ENCODE results near the gene NCAPD3.

The NCAPD3 gene

GRCh38 chr11:134155946-134156865 is 67.6 kb downstream of the NCAPD3 start:
- Histone ChIP-seq H3K4me1 (no peaks in the 10 kb centered on the region), H3K9me3 (no peaks in the 10 kb centered on the region), H3K36me3 (peaks cover 83% of the 10 kb centered on the region), H3K4me3 (ENCODE audit: low read depth, low read length) (no peak overlapping the region), H3K27me3 (no peaks in the 10 kb centered on the region)
- no peak for TF ChIP-seq CTCF (IDR thresholded peaks at IDR 0.05; ENCODE audit: low read depth, low read length)
- DNase-seq: no peak

- TF ChIP-seq CTCF (IDR thresholded peaks at IDR 0.05; ENCODE audit: low read depth, low read length): no peak
- H3K36me3 ChIP-seq: peaks cover 84% of the 10 kb centered on the region
These were observed 68.3 kb downstream of the NCAPD3 start for GRCh38 chr11:134155456-134155855.

GRCh38 chr11:134154441-134154840 is 69.3 kb downstream of the NCAPD3 start:
- DNase-seq: no peak
- Histone ChIP-seq H3K4me3 (ENCODE audit: low read depth, low read length) (no peak overlapping the region), H3K27me3 (no peaks in the 10 kb centered on the region), H3K36me3 (peaks cover 82% of the 10 kb centered on the region), H3K9me3 (no peaks in the 10 kb centered on the region), H3K4me1 (no peaks in the 10 kb centered on the region)
- no peak for TF ChIP-seq CTCF (IDR thresholded peaks at IDR 0.05; ENCODE audit: low read depth, low read length)

More at GRCh38 chr11:134155456-134155855, 68.3 kb downstream of the NCAPD3 start:
- Histone ChIP-seq H3K9me3 (no peaks in the 10 kb centered on the region), H3K4me1 (no peaks in the 10 kb centered on the region), H3K27me3 (no peaks in the 10 kb centered on the region), H3K4me3 (ENCODE audit: low read depth, low read length) (no peak overlapping the region)
- DNase-seq: no peak

GRCh38 chr11:134153147-134153905 is 70.4 kb downstream of the NCAPD3 start:
- DNase-seq: no peak
- peaks cover 82% of the 10 kb centered on the region for H3K36me3 ChIP-seq

GRCh38 chr11:134152696-134153095 is 71.1 kb downstream of the NCAPD3 start:
- no peak for TF ChIP-seq CTCF (IDR thresholded peaks at IDR 0.05; ENCODE audit: low read depth, low read length)
- H3K4me3 ChIP-seq (ENCODE audit: low read depth, low read length): no peak overlapping the region
- H3K9me3 ChIP-seq: no peaks in the 10 kb centered on the region
- H3K27me3 ChIP-seq: no peaks in the 10 kb centered on the region
- DNase-seq: no peak
- H3K4me1 ChIP-seq: no peaks in the 10 kb centered on the region
- peaks cover 83% of the 10 kb centered on the region for H3K36me3 ChIP-seq

More at GRCh38 chr11:134153147-134153905, 70.4 kb downstream of the NCAPD3 start:
- H3K4me1 ChIP-seq: no peaks in the 10 kb centered on the region
- H3K9me3 ChIP-seq: no peaks in the 10 kb centered on the region
- no peak for TF ChIP-seq CTCF (IDR thresholded peaks at IDR 0.05; ENCODE audit: low read depth, low read length)
- no peaks in the 10 kb centered on the region for H3K27me3 ChIP-seq
- no peak overlapping the region for H3K4me3 ChIP-seq (ENCODE audit: low read depth, low read length)

Measured in BE2C (cell line).